Ascending aorta (tissue), 2 donors: ENCODE results near the gene SLC12A8. TPM values are rescaled to one million over a fixed set of nuclear protein-coding genes. Genes with fewer than 3 reads are reported as not detected.

Experiments
- DNase-seq, 2 donors: peaks; one replicate each; pipeline ENCODE4 v3.0.0-alpha.2; 2019; ENCODE audit warnings: low spot score in 2 of 2
- H3K27ac ChIP-seq, 2 donors: fragments of 200-600 bp; sonication (generic); one replicate each; pipeline ENCODE4 v1.5.1; 2016 to 2017; ENCODE audit warnings: mild to moderate bottlenecking in 1 of 2
- H3K27me3 ChIP-seq: fragments of 200-600 bp; sonication (generic); one replicate; pipeline ENCODE4 v1.5.1; 2017
- H3K36me3 ChIP-seq, 2 donors: fragments of 200-600 bp; sonication (generic); one replicate each; pipeline ENCODE4 v1.5.1; 2016
- H3K4me1 ChIP-seq, 2 donors: fragments of 200-600 bp; sonication (generic); one replicate each; pipeline ENCODE4 v1.5.1; 2016 to 2017; ENCODE audit warnings: mild to moderate bottlenecking in 1 of 2
- H3K4me3 ChIP-seq, 2 donors: fragments of 200-600 bp; sonication (generic); one replicate each; pipeline ENCODE4 v1.5.1; 2016 to 2017; ENCODE audit warnings: mild to moderate bottlenecking in 1 of 2
- H3K9me3 ChIP-seq, 2 donors: fragments of 200-600 bp; sonication (generic); one replicate each; pipeline ENCODE4 v1.5.1; 2016
- intact Hi-C: fragments of 100-400 bp; cut with DNase I; formaldehyde crosslinking; loops from one replicate; pipeline ENCODE4 v1.15.1; 2023
- total RNA-seq: library from RNA; depleted of rRNA; stranded (reverse); fragments of >200 nt; gene quantifications from one replicate; pipeline ENCODE4 v1.1.0, GENCODE V29; 2016
- TF ChIP-seq, protein P1 (sequence below), 3 experiments: fragments of 200-600 bp in 2 of 3; fragments of 450-650 bp in 1 of 3; sonication (generic) in 2 of 3; IDR thresholded peaks; one replicate each; pipeline ENCODE4 v1.5.1; 2016 to 2019; ENCODE audit warnings: antibody characterized with exemption in 3 of 3, mild to moderate bottlenecking in 1 of 3, moderate library complexity in 1 of 3

The SLC12A8 gene
- total RNA-seq, 1 donor from 2014 or later, result not detected

DNA sequence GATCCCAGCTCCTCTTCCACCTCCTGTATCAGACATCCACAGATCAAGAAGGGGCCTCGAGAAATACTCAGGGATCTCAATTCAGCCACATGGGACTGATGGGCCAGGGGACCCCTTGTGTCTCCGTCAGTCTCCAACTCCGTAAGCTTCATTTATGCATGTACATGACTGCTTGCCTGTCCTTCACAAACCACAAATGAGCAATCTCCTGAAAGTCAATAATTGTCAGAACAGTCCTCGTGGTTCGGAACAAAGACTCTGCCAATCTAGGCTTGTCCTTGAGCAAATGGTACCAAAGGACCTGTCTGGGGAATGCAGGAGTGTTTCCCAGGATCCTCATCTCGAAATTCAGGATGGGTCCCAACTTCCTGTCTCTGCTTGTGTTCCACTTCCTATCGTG, 20.8 kb downstream of the SLC12A8 start:
- H3K27ac ChIP-seq, result no peak overlapping the region
- DNase-seq, result no peak
- intact Hi-C loops, result no loop called here
- no peaks in the 10 kb centered on the region for H3K27me3 ChIP-seq
- H3K4me3 ChIP-seq, result no peak overlapping the region
- no peaks in the 10 kb centered on the region for H3K4me1 ChIP-seq
- no peaks in the 10 kb centered on the region for H3K9me3 ChIP-seq
- TF ChIP-seq, protein P1, sequence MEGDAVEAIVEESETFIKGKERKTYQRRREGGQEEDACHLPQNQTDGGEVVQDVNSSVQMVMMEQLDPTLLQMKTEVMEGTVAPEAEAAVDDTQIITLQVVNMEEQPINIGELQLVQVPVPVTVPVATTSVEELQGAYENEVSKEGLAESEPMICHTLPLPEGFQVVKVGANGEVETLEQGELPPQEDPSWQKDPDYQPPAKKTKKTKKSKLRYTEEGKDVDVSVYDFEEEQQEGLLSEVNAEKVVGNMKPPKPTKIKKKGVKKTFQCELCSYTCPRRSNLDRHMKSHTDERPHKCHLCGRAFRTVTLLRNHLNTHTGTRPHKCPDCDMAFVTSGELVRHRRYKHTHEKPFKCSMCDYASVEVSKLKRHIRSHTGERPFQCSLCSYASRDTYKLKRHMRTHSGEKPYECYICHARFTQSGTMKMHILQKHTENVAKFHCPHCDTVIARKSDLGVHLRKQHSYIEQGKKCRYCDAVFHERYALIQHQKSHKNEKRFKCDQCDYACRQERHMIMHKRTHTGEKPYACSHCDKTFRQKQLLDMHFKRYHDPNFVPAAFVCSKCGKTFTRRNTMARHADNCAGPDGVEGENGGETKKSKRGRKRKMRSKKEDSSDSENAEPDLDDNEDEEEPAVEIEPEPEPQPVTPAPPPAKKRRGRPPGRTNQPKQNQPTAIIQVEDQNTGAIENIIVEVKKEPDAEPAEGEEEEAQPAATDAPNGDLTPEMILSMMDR (IDR thresholded peaks at IDR 0.05), result no peak
- no peaks in the 10 kb centered on the region for H3K36me3 ChIP-seq

DNA sequence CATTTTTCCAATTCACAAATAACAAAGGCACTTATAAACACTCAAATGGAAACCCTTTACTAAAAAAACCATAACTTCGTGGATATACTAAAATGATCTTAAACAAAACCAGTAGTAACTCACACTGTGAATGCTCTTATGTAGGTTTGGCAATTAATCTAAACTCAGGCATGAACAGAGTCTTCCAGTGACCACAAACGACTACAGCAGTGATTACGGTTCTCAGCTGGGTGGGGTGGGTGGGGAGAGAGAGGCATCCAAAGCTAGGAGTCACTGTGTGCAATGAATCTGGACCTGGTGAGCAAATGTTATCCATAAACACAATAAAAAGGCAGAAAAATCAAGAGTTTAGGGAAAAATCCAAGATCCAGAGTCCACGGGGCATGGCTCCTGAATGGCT, 21.3 kb downstream of the SLC12A8 start:
- intact Hi-C loops, result no loop called here
- no peaks in the 10 kb centered on the region for H3K9me3 ChIP-seq

DNA sequence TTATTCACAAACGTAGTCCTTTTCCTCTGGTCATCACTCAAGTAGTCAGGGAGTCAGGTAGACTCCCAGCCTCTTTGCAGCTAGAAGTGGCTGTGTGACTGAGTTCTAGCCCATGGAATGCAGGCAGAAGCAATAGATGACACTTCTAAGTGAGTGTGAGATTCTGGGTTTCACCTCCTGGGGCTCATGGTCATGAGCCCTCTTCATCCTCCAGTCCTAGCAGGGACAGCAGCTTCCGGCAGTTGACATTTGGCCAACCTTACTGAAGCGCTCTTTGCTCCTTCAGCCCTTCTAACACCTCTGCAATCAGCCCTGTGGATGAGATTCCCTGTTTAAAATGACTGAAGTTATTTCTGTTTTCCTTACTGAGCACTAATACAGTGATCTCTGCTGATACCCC, 21.8 kb downstream of the SLC12A8 start:
- DNase-seq, result no peak
- Histone ChIP-seq H3K4me1 (no peaks in the 10 kb centered on the region), H3K27ac (no peak overlapping the region), H3K27me3 (no peaks in the 10 kb centered on the region), H3K36me3 (no peaks in the 10 kb centered on the region), H3K4me3 (no peak overlapping the region), H3K9me3 (no peaks in the 10 kb centered on the region)
- intact Hi-C loops, result no loop called here
- TF ChIP-seq, protein P1 (IDR thresholded peaks at IDR 0.05), result no peak

More for the DNA sequence above, 21.3 kb downstream of the SLC12A8 start:
- Histone ChIP-seq H3K4me3 (no peak overlapping the region), H3K4me1 (no peaks in the 10 kb centered on the region), H3K27ac (no peak overlapping the region), H3K27me3 (no peaks in the 10 kb centered on the region), H3K36me3 (no peaks in the 10 kb centered on the region)
- TF ChIP-seq, protein P1 (IDR thresholded peaks at IDR 0.05), result no peak
- no peak for DNase-seq

DNA sequence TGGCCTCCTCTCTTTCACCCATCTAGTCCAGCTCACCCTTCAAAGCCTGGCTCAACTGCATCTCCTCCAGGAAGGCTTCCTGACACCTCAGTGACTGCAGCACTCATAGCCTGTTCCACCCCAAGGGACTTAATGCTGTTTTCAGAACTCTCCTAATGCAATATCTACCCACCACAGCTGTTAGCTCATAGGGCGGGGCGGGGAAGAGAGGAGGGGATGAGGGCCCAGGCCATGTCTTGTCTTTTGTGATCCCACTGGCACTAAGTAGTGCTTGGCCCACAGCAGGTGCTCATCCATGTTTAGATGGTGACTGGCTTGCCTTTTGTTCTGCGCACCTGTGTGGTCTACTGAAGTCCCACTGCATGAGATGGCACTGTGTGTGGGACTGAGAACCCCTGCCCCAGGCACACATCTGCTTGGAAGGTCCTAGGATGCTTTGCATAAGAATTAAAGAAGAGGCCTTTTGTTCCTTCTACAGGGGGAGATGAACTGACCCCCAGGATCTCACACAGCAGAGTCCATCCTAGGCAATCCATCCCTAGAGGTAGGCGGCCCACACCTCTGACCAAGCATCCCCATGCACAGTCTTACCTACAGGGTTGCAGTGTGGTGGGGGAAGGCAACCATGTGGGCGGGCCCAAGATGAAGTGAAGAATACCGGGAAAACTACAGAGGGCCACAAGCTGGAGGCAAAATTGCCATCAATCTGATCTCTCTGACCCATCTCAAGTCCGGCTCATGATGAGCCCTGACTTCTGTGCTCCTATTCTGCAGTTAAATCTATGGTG, 23.0 kb downstream of the SLC12A8 start:
- H3K4me3 ChIP-seq, result no peak overlapping the region
- H3K27ac ChIP-seq, result no peak overlapping the region
- H3K27me3 ChIP-seq, result no peaks in the 10 kb centered on the region
- no peaks in the 10 kb centered on the region for H3K4me1 ChIP-seq
- no peaks in the 10 kb centered on the region for H3K36me3 ChIP-seq
- H3K9me3 ChIP-seq, result no peaks in the 10 kb centered on the region
- DNase-seq, result no peak
- intact Hi-C loops, result no loop called here
- TF ChIP-seq, protein P1 (IDR thresholded peaks at IDR 0.05), result no peak

DNA sequence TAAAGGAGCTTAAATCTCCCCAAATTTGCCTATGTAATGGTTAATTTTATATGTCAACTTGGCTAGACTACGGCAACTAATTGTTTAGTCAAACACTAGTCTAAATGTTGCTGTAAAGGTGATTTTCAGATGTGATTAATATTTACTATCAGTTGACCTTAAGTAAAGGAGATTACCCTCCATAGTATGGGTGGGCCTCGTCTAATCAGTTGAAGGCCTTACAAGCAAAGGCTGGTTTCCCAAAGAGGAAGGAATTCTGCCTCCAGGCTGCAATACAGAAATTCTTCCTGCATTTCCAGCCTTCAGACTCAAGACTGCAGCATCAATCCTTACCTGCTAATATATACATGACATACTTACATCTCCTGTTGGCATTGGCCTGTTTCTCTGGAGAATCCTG, 23.6 kb downstream of the SLC12A8 start:
- Histone ChIP-seq H3K9me3 (no peaks in the 10 kb centered on the region), H3K27me3 (no peaks in the 10 kb centered on the region), H3K27ac (no peak overlapping the region), H3K4me3 (no peak overlapping the region), H3K4me1 (no peaks in the 10 kb centered on the region), H3K36me3 (no peaks in the 10 kb centered on the region)
- DNase-seq, result no peak
- intact Hi-C loops, result no loop called here
- TF ChIP-seq, protein P1 (IDR thresholded peaks at IDR 0.05), result no peak

DNA sequence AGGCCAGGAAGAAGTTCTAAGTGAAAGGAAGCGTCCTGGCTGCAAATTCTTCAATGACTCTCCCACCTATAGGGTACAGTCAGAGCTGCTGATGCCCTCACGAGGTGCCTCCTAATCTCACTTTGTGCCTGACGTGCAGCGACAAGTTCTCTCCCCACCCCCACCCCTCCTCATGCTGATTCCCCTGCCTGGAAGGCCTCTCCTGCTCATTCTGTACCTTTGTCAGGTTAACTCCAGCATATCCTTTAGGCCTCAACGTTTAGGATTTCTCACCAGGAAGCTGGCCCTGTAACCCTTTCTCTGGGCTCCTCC, 25.0 kb downstream of the SLC12A8 start:
- Histone ChIP-seq H3K4me3 (no peak overlapping the region), H3K27me3 (no peaks in the 10 kb centered on the region), H3K27ac (no peak overlapping the region), H3K36me3 (no peaks in the 10 kb centered on the region), H3K9me3 (no peaks in the 10 kb centered on the region), H3K4me1 (no peaks in the 10 kb centered on the region)
- DNase-seq, result no peak
- intact Hi-C loops, result no loop called here
- TF ChIP-seq, protein P1 (IDR thresholded peaks at IDR 0.05), result no peak
